NCI-H2196 (cell line): ENCODE data around the gene TUBB2B.
A peak's percentile ranks its signal among the peaks of the same experiment; 100 is the strongest.
"Not testable (repeated sequence)": the region's sequence is repeated elsewhere in the genome, so short reads cannot be mapped to it uniquely, and the experiment has no call there.

ENCODE experiments used
- DNase-seq: peaks from one replicate; lab custom pipeline; 2025; ENCODE audit not compliant: unreplicated experiment; lab: John Stamatoyannopoulos, UW

Gene TUBB2B

DNA sequence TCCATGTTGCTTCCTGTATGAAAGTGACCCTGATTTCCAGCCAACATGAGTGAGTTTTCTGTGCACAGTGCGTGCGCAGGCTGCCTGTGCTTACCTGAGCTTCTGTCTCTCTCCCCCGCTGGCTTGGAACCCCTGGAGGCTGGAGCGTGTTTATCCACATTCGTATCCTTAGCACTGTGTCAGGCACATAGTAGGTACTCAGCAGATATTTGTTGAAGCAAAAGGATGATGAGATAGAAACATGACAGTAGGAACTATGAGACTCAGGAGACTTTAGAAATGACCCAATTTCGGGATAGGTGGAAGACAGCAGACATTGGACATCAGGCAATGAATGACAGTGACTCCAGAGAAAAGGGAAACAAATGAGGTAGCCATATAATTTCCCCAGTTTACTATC lies 15.2 kb downstream of the TUBB2B start:
- DNase-seq, result no peak

DNA sequence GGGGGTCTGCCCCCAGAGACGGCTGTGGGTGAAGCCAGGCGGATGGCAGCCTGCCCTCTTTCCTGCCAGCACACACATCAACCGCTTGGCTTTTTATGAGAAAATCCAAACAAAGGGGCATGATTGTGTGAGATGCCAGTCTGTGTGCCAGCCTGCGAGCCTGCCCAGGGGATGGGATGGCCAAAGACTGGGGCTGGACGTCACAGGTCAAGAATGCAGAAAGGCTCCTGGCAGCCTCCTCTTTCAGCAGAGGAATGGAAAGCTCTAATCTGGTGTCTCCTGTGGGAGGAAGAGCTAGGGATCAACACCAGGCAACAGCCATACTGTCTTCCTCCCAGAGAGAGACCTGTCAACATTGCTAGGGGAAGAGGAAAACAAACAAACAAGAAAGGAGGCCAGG lies 15.8 kb downstream of the TUBB2B start:
- no peak for DNase-seq

DNA sequence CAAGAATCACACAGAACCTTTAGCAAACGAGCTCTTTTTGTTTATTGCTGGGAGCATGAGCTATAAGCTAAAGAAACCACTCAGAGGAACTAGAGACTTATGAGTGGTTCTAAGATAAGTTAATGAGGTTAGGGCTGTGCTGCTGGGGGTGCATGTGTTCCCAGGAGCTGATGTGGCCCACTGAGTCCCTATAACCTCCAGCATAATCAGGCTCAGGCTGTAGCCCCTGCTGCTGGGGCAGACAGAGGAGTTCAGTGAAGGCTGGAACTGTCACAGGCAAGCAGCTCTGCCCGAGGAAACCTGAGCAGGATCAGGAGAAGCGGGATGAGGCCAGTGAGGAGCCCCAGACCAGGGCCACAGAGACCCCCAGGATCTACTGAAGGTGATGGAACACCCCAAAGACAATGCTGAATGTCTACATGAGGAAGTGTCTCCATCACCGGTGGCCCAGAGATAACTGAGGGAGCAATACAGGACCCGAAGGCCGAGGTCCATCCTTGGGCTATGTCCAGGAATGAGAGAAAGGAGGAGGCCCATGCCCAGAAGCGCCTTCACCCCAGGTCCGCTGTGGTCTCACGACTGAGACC lies 17.3 kb downstream of the TUBB2B start:
- DNase-seq, result no peak

DNA sequence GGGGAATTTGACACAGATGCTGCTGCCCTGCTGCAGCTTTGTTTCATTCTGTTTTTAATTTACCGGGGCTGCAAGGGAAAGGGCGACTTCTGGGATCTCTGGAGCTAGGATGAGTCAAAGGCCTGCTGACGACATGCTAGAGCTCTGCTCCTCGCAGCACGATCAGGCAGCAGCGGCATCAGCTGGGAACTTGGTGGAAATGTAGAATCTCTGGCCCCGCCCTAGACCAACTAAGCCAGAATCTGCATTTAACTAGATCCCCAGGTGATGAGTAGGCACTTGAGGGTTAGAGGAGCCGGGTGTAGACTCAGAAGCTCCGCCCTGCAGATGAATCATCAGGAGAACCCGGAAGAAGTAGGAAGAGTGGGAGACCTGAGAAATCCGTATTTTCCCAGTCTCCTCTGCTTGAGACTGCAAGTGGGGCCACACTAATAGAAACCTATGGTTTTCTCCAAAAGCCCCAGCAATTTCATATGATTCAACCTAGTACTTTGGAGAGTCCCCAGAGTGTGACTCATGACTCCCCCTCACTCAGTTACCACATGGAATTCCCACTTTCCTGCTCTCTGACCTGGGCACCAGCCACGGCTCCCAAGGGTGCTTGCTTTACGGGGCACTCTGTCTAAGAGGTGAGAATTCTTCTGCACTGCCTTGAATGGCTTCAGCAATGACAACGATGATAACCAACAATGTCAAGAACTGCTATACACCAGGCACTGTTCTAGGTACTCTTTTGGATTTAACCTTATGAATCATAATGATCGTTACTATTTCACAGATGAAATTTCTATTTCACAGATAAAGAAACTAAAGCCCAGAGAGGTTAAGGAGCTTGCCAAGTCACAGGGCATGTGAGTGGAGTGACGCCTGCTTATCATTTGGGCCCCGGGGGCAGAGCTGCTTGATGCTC lies 18.1 kb downstream of the TUBB2B start:
- peak; percentile 40 for DNase-seq

DNA sequence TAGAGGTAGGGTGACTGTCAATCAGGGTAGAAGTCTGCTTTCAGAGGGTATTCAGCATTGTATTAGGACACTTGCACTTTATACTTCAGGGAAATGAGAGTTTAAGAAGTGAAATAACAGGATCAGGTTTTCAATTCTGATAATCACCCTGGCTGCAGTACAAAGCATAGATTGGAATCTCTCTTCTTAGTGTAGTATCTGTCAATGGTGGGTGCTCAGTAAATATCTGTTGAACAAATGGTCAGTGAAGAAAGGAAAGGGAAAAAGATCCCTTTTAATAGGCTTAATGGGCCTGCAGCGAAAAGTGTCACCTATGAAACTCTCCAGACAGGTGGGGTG lies 18.7 kb downstream of the TUBB2B start:
- DNase-seq, result no peak

DNA sequence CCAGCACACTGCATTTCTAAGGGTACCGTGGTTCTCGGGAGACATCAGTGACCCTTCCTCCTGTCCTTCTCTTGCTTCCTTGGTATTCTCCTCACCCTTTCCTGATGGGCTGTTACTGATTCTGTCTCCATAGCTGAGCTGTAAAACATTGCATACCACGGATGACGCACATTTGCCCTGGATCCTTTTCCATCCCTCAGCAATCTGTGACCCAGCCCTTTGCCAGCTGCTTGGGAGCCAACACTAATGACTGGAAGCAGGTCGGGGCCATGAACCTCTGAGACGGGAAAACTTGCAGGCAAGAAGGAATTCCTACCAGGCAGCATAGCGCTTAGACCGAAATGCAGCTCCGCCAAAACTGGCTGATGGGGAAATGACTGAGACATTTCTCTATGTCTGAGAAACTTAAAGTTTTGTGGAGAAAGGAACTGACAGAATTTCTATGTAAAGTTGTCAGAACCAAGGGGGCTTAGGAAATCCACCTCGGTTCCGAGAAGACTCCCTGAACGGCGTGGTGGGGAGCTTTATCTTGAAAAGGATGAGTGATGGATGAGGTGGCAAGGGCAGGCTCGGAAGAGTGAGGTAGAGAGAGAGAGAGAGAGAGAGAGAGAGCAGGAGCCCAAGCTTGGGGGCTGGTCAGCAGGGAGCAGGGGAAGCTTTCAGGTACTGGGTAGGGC lies 19.2 kb downstream of the TUBB2B start:
- DNase-seq, result no peak

DNA sequence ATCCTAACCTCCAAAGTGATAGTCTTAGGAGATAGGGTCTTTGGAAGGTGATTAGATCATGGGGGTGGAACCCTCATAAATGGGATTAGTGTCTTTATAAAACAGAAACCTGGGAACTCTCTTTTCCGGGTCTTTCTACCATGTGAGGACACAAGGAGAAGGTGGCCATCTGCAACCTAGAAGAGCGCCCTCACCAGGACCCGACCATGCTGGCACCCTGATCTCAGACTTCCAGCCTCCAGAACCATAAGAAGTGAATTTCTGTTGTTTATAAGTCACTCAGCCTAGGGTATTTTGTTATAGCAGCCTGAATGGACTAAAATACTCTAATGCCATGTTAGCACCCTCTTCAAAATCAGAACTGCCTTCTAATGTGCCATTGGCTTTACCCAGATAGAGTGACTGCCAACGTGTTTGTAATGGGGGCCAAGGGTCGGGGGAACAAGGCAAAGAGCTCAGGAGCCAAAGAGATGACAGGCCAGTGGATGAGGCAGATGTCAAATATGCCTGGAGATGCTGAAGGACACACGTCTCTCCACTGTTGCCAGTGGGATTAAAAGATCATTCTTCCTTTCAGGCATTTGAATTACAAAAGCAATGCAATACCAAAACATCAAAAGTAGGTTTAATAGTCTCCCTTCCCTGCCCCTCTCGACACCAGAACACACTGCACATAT lies 21.0 kb downstream of the TUBB2B start:
- DNase-seq, result no peak

DNA sequence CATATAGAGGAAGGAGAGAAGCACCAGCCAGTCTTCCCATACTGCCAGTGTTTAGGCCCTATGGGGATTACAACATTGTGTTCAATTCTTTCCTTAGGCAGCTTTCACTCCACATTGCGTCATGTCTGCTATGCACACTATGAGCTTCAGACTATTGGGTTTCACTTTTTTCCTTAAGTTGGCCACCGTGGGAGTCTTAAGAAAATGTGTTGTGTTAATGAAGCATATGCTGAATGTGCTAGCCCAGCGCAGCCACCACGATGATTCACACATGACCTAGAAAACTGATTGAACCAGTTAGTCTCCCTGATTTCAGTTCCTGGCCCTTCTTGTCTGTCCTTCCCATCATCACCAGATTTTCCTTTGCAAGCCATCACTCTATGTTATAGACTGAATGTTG lies 21.5 kb downstream of the TUBB2B start:
- DNase-seq, result no peak

DNA sequence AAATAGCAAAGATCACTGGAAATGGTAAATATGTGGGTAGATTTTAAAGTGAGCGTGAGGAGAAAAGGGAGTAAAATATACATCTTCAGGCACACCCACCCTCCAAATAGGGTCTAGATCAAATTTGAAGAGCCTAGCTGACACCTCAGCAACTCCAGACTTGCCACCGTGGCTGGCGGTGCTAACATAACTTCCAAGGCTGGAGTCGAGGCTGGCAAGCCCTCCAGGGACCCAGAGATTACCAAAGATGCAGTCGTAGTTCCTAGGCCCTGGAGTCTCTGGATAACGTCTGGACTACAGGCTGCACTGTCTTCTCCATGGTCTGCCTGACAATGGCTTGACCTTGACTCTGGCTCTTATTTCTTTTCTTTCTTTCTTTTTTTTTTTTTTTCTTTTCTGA lies 22.5 kb downstream of the TUBB2B start:
- no peak for DNase-seq

DNA sequence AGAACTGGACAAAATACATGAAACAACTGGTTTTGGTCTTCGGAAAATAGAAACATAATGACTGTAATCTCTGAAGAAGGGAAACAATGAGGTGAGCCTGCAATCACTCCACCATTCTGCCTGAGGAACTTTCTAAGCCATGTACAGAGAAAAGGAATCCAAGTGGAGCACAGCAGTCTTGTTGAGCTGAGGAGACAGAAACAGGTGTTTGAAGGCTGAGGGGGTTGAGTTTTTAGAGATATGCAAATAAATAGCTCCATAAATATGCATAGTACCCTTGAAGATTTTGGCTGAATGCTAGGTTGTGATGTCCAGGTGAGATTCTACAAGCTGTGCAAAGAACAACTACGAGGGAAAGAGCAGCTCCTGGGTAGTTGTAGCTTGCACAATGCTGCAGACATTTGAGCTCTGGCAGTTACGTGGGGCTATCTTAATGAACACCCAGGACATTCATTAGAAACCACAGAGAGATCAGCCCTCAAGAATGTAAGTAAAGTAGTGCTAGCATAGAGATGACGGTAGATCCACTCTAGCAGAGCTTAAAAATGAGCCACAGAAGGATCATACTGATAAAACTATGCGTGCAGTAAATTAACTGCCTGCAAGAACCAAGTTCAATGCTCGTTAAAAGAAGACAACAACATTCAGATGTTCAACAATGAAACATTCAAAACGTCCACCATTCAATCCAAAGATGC lies 24.3 kb downstream of the TUBB2B start:
- DNase-seq, result no peak

DNA sequence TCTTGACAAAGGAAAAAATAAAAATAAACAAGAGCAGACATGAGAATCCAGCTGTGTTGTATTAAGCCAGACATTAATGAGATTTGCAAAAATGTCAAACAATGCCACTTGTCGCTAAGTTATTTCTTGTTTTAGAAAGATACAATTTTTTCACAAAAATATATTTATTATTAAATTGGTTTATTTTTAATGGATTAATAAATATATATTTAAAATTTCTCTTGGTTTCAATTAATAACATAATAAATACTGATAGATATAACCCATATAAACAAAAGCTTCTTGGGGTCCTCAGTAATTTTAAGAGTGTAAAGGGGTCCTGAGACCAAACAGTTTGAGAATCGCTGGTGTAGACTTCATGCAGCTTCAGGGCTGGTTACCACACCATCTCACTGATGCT lies 26.1 kb downstream of the TUBB2B start:
- no peak for DNase-seq

DNA sequence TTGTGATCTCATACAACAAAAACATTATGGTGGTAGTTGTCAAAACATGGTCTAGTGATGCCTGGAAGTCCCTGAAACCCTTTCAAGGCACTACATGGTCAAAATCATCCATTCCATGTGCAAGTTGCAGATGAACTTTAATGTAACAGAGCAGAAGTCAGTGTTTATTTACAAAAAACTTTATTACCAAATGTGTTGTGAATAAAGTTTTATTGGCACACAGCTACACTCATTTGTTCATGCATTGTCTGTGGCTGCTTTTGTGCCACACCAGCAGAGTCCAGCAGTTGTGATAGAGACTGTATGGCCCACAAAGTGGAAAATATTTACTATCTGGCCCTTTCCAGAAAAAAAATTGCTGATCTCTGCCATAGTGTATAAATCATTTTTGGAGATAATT lies 26.8 kb downstream of the TUBB2B start:
- no peak for DNase-seq

DNA sequence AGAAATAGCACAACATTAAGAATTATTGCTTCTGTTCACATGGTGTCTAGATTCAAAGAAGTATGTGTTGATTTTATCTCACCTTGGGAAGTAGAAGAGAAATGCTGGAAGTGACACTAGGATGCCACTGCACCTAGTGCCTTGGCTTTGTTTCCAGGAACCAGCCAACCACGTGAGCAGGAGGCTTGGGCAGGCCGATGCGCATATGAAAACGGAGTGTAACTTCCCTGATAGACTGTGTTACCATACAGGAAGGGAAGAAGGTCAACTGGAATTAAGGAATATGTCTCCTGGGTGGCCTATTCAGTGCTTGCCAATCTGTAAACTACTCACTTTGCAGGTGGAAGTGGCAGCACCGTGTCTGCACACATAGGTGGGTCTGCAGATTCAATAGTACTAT lies 28.1 kb downstream of the TUBB2B start:
- no peak for DNase-seq

DNA sequence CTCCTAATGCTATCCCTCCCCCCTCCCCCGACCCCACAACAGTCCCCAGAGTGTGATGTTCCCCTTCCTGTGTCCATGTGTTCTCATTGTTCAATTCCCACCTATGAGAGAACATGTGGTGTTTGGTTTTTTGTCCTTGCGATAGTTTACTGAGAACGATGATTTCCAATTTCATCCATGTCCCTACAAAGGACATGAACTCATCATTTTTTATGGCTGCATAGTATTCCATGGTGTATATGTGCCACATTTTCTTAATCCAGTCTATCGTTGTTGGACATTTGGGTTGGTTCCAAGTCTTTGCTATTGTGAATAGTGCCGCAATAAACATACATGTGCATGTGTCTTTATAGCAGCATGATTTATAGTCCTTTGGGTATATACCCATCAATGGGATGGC lies 29.7 kb downstream of the TUBB2B start:
- not testable (repeated sequence) for DNase-seq

DNA sequence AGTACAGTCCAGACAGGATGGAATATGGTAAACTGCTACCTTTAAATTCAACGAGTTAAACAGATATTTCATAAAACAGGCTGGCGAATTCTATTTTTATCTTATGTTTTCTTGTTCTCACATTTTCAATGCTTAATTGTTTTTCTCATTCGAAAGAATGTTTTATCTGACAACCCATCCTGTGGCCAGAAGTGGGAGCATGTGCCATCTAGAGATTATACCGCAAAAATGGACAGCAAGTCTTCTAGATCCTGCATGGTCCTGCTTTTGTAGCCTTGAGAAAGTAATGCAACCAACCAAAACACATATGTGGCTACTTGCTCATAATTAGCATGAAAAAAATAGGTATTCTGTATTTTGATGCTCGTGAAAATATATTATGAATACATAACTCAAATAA lies 30.7 kb downstream of the TUBB2B start:
- no peak for DNase-seq

DNA sequence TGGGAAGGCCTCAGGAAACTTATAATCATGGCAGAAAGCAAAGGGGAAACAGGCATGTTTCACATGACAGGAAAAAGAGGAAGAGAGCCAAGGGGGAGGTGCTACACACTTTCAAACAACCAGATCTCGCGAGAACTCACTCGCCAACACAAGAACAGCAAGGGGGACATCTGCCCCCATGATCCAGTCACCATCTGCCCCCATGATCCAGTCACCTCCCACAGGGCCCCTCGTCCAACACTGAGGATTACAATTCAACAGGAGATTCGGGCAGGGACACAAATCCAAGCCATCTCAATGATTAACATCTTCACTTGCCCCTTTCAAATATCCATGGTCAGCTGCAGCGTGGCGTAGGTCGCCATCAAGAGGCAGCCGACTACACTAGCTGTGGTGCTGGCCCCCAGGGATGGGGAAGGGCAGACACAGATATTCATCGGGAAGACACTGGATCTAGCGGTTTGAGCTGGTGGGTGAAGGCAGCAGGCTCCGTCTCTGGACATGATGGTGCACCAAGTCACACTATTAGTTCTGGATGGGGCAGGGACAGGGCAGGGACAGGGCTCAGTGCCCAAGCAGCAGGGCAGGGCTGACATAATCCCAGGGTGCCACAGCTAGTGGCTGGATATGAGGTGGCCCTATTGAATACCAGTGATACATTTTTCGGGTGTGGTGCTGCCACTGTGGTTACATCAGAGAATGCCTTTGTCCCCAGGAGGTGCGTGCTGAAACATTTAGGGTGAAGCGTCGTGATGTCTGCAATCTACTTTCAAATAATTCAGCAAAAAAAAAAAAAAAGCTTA lies 31.6 kb downstream of the TUBB2B start:
- no peak for DNase-seq

DNA sequence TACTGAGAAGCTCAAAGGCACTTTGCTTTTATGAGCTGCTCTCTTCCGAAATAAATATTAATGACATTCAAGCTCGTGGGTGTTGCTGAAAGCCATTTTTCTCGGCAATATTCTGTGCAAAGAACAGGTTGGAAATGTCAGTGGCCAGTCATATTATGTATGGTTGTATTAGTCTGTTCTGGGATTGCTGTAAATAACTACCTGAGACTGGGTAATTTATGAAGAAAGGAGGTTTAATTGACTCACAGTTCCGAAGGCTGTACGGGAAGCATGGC lies 32.1 kb downstream of the TUBB2B start:
- no peak for DNase-seq

DNA sequence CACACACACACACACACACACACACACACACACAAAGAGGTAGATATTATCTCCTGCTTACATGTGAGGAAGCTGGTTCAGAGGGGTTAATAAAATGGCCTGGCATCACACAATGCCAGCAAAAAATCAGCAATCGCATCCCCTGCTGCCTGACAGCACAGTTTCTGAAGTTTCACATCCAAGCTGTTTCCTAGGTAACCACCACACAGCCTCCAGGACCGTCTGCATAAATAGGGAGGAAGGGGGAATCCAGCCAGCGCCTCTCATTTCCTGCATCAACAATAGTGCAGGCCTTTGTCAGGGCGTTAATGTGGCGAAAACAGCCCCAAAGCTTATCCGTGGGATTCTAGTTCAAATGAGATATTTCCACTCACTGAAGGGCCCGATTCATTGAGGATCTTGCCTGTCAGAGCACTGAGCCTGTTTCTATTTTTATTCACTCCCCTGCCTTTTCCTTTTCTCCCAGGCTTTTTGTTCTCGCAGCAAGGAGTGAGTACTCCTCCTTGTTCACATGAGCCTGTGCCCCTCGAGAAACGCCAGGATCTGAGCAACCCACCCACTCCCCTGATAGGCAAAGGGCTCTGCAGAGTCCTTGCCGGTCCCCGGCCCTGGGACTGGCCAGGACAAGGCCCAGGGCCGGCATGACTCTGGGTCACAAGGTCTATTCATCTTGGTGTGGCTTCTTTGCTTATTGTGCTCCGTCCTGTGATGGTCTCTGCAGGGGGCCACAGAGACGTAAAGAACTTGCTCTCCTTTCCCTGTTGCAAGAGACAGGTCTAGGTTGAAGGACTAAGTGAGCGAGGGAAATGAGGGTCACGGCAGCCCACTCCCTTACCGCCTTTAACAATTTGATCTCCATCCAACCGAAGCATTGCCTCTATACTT lies 32.7 kb downstream of the TUBB2B start:
- no peak for DNase-seq

DNA sequence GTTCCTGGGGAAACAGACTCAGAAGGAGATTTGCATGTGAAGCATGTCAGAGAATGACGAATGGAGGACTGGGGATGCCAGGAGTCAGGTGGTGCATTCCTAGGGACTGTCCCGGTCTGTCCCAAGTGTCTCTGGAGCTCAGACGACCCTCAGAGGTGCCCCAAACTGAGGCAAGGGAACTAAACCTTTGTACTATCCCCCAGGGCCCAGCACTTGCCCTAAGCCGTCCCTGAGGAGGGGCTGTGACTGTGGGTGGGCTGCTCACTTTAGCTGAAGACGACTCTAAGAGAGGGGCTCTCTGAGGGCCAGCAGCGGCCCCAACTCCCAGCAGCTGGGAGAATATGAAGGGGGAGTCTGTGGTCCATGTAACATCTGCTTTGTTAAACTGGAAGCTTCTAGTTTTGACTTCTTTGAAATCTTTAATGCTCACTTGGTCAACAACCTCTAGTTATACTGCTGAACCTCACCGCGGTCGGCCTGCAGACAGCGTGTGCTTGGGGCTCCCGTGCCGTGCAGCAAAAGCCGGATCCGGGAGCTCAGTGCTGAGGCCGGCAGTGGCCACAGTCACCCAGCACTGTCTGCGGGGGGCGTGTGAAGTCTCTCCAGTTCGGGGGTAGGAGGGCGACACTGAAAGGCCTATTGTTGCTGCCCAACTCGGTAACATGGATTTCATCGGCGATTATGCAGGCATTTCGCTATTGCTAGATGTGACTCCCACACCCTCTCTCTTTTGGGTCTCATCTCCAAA lies 34.2 kb downstream of the TUBB2B start:
- no peak for DNase-seq
